Stimulated activated CD4-positive, alpha-beta T cell treated with anti-CD3 and anti-CD28 coated beads, Interleukin-15, amount 100 ng/mL, for 48 hours (primary cell): ENCODE data around the gene UPK1A.
"Not testable (repeated sequence)": the region's sequence is repeated elsewhere in the genome, so short reads cannot be mapped to it uniquely, and the experiment has no call there.

Experiments used
- DNase-seq, 2 donors: peaks; one replicate each; pipeline ENCODE4 v3.0.0-alpha.2; 2020; ENCODE audit warnings: low read depth in 2 of 2

UPK1A gene

DNA sequence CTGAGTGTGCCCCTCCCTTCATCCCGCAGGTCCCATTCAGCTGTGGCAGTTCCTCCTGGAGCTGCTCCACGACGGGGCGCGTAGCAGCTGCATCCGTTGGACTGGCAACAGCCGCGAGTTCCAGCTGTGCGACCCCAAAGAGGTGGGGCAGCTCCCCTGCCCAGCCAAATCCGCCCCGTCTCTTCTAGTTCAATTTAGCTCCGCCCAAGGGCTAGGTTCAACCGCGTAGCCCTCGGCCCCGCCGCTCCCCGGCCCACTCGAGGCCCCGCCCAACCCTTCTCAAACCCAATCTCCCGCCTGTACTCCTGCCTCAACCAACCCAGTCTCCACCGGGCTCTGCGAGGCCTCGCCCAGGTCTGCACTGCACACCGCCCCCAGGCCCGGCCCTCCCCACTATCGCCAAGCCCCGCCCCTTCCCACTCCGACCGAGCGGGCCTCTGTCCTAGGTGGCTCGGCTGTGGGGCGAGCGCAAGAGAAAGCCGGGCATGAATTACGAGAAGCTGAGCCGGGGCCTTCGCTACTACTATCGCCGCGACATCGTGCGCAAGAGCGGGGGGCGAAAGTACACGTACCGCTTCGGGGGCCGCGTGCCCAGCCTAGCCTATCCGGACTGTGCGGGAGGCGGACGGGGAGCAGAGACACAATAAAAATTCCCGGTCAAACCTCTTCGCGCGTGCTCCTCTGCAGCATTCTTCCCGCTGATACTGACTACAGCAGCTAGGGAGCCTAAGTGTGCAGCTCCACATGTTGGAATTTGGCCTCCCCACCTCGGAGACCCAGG lies 21.9 kb upstream of the UPK1A start:
- peak; percentile 95 to 98 for DNase-seq

GRCh38 chr19:35644987-35645679 lies 21.2 kb upstream of the UPK1A start:
- peak; percentile 72 to 90 for DNase-seq

DNA sequence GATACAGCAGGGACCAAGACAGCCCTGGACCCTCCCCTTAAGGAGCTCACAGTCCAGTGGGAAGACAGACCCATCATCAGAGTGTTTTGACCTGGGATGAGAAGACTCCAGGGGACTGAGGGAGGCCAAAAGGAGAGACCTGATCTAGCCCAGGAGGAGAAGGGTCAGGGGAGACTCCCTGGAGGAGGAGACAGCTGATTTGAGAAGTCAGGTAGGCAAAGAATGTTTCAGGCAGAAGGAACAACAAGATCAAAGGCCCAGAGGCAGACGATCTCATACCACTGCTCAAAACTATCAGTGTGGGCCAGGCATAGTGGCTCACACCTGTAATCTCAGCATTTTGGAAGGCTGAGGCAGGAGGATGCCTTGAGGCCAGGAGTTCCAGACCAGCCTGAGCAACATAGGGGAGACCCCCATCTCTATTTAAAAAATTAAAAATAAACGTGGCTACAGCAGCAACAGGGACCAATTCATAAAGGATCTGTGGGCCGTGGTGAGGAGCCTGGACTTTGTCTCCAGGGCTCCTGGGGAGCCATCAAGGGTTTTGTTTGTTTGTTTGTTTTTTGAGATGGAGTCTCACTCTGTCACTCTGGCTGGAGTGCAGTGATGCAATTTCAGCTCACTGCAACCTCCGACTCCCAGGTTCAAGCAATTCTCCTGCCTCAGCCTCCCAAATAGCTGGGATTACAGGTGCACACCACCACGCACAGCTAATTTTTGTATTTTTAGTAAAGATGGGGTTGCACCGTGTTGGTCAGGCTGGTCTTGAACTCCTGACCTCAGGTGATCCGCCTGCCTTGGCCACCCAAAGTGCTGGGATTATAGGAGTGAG lies 20.4 kb upstream of the UPK1A start:
- no peak for DNase-seq

DNA sequence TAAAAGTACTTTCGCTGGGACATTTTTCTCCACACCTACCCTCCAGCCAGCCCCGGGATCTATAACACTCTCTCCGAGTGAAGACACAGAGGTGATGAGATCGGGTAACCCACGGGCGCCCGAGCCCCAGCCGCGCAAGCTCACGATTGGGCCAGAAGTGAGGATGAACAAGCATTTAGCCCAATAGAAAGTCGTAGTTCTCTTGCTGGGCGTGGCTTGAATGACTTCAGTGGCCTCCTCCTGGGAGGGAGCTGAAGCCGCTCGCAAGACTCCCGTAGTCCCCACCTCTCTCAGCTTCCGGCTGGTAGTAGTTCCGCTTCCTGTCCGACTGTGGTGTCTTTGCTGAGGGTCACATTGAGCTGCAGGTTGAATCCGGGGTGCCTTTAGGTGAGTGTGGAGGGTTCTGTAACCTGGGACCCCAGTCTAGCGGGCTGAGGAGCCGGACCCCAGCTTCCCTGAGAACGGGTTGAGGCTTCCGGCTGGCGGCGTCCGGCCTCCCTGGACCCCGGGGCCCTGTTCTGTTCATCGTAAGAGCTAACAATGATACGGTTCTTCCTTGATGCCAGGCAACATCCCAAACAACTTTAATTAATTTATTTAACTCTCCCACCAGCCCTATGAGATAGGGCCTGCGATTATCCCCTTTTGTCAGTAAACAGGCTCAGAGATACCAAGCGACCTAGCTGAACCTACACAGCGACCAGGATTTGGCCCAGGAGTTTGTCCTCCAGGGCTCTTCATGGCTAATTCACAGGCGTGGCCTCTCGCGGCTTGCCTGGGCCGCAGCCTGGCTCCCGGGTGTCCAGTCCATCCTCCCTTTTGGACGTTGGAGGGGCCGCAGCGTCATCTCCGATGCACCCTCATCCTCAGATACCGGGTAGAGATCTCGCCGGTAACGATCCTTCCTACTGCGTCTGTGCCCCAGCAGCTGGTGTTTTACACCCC lies 18.0 kb upstream of the UPK1A start, which contains the start of gene COX6B1:
COX6B1 (plus strand) TSS at position 307 of the 945 bp plus-strand sequence. CDS start 2,921 bp downstream, outside the sequence.
- peak; percentile 88 to 90 for DNase-seq

DNA sequence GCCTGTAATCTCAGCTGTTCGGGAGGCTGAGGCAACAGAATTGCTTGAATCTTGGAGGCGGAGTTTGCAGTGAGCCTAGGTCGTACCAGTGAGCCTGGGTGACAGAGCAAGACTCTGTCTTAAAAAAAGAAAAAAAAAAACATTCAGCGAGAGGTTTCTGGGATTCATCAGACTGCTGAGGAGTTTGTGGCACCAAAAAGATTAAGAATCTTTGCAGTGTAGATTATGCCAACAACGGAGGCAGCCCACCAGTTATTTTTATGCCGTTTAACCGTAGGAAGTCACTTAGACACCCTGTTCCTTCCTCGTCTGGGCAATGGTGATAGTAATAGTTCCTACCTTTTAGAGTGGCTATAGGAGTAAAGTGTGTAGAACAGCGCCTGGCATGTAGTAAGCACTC lies 15.7 kb upstream of the UPK1A start:
- no peak for DNase-seq

GRCh38 chr19:35654828-35655227 lies 11.5 kb upstream of the UPK1A start:
- DNase-seq, result not testable (repeated sequence)

GRCh38 chr19:35655600-35655999 lies 10.7 kb upstream of the UPK1A start:
- no peak for DNase-seq

DNA sequence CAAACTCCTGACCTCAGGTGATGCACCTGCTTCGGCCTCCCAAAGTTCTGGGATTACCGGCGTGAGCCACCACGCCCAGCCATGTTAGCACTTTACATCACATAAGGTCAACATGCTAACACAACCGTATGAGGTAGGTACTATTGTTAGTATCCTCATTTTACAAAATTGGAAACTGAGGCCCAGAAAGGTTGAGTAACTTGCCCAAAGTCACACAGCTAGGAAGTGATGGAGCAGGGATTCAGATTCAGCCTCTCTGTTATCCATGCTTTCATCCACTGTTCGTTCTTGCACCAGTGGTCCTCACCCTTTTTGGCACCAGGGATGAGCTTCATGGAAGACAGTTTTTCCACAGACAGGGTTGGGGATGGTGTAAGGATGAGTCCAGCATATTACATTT lies 9.6 kb upstream of the UPK1A start:
- no peak for DNase-seq

- no peak for DNase-seq
Observed at GRCh38 chr19:35657904-35658700, 8.2 kb upstream of the UPK1A start.

DNA sequence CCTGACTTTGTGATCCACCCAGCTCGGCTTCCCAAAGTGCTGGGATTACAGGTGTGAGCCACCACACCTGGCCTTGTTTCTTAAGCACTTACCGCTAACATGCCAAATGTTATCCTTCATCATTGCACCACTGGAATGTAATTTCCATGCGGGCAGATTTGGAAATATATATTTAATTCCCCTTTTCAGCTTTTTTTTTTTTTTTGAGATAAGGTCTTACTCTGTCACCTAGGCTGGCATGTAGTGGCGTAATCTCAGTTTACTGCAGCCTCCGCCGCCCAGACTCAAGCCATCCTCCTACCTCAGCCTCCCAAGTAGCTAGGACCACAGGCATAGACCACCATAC lies 4.3 kb upstream of the UPK1A start:
- no peak for DNase-seq

GRCh38 chr19:35663981-35664380 lies 2.3 kb upstream of the UPK1A start:
- no peak for DNase-seq

DNA sequence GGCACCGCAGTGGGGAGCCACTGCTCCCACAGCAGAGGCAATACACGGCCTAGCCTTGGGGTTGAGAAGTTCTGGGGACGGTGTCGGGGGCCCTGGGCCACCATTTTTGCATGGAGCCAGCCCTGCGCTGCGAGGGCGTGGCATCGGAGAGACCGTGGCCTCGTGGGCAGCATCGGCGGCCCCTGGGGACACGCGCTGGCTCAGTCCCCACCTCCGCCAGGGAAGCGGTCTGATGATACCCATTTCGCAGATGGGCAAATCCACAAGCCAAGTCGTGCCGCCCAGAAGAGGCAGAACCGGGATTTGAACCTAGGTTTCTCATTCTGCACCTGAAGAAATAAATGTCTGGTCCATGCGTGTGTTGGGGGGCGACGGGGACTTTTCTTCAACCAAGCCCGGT lies 1.2 kb upstream of the UPK1A start:
- no peak for DNase-seq

DNA sequence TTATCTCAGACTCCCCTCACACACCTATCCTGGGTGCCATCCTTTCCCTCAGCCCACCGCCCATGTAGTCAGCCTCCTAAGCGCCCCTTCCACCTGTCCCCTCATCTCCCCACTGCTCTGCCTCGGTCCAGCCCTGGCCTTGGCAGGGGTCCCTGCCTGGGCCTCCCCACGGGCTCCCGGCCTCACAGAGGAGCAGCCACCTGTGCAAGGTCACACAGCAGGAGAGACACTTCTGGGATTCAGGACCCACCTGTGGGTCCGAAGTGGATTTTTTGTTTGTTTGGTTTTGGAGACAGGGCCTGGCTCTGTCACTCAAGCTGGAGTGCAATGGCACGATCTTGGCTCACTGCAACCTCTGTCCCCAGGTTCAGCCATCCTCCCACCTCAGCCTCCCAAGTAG lies 713 bp upstream of the UPK1A start:
- no peak for DNase-seq

- DNase-seq, result no peak
Observed at GRCh38 chr19:35669566-35669965, 3.2 kb downstream of the UPK1A start.

DNA sequence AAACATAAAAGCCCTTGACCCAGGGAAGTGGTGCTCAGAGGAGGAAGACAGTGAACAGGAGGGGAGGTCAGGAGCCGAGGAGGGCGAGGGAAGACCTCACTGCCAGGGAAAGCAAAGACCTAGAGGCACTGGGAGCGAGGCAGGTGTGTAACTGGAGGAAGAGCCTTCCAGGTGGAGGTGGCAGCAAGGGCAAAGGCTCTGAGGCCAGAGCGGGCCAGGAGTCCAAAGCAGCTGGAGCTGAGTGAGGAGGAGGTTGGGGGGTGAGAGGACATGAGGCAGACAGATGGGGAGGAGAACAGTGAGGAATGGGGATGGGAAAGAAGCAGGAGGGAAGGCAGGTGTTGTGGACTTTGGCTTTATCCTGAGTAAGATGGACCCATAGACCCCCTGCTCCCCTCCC lies 3.7 kb downstream of the UPK1A start:
- no peak for DNase-seq

DNA sequence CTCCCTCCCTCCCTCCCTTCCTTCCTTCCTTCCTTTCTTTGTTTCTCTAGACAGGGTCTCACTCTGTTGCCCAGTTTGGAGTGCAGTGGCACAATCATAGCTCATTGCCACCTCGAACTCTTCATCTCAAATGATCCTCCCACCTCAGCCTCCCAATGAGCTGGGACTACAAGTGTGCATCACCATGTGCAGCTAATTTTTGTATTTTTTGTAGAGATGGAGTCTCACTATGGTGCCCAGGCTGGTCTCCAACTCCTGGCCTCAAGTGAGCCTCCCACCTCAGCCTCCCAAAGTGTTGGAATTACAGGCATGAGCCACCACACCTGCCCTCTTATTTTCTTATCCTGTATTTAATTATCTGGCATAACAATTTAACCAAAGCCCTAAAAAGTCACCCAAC lies 4.4 kb downstream of the UPK1A start:
- DNase-seq, result no peak

DNA sequence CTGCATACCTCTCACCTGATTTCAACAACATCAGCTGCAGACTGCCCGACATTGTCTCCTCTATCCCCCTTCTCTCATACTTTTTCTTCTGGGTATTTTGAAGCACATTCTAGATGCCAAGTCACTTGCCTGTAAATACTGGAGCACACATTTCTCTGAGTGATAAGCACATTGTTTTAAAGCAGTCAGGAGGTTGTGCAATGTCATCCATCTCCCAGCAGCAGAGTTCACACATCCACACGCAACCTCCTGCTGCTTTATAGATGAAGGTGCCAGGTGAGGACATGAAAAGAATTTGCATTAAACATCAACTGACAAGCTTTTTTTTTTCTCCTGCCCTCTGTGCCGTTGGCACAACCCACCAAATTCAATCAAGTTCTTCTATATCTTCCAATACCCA lies 5.5 kb downstream of the UPK1A start:
- DNase-seq, result no peak

DNA sequence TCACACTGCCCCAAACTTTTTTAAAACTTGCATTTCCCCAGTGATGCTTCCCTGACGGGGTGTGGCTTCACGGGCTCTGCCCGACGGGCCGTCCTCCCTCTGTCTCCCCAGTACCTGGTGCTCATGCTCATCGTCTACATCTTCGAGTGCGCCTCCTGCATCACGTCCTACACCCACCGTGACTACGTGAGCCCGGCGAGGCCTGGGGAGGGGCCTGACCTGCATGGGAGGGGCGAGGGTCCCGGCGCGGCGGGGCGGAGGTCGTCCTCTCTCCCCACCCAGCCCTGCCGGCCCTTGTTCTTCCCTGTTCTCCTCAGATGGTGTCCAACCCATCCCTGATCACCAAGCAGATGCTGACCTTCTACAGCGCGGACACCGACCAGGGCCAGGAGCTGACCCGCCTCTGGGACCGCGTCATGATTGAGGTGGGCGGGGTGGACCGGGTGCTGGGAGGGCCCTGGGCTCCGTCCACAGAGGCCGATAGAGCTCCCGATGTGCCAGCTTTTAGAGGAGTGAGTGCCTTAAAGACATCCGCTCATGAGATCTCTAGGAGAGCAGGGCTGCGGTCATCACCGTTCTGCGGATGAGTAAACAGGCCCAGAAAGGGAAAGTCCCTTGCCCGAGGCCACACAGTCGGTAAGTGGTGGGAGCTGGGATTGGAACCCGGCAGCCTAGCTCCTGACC lies 6.9 kb downstream of the UPK1A start:
- peak; percentile 45 to 56 for DNase-seq

DNA sequence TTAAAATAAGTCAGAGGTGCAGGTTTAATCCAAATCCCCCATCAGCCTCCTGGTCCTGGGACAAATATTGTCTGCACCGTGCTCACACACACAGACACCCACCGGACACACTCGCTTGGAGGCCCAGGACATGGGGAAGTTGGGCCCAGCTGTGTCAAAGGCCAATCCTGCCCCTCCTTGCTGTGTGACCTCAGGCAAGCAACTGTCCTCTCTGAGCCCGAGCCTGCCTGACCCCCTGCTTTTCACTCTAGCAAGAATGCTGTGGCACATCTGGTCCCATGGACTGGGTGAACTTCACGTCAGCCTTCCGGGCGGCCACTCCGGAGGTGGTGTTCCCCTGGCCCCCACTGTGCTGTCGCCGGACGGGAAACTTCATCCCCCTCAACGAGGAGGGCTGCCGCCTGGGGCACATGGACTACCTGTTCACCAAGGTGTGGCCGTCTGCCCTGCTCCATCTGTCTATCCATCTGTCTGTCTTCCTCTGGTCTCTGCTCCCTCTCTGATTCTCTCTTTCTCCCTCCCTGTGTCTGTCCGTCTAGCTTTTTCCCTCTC lies 9.3 kb downstream of the UPK1A start:
- DNase-seq, result no peak

DNA sequence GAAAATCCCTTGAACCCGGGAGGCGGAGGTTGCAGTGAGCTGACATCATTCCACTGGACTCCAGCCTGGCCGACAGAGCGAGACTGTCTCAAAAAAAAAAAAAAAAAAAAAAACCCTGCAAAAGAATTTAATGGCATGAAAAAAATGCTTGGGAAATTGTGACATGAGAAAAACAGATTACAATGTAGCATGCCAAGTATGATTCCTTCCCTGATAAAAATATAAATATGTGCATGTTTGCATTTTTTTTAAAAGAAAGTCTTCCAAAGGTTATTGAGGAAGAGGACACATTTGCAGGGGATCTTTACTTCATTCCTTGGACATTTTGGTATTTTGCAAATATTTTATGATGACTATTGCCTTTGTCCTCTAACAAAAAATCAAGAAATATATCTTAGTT lies 23.5 kb downstream of the UPK1A start:
- DNase-seq, result no peak
